ENCODE measurements around the gene TNFAIP3. TPM values are rescaled to one million over a fixed set of nuclear protein-coding genes. Genes with fewer than 3 reads are reported as not detected.

TNFAIP3 gene
- total RNA-seq, 1 donor from 2014 or later = 3.6 TPM

GRCh38 chr6:137852811-137853210 is 14.2 kb upstream of the TNFAIP3 start:
- Mint-ChIP-seq H3K4me1 (ENCODE audit: low read depth) (no peaks in the 10 kb centered on the region), H3K4me3 (ENCODE audit: low read depth) (no peak overlapping the region), H3K27me3 (no peaks in the 10 kb centered on the region), H3K36me3 (ENCODE audit: insufficient read depth) (no peaks in the 10 kb centered on the region), H3K27ac (no peak overlapping the region), H3K9me3 (ENCODE audit: low read depth) (peaks cover 5% of the 10 kb centered on the region)
- no peak for TF ChIP-seq CTCF (IDR thresholded peaks at IDR 0.05; ENCODE audit: unreplicated experiment)
- no peak for DNase-seq (ENCODE audit: low spot score, unreplicated experiment)

GRCh38 chr6:137853569-137854213 is 13.4 kb upstream of the TNFAIP3 start:
- no peak for DNase-seq (ENCODE audit: low spot score, unreplicated experiment)
- H3K4me1 Mint-ChIP-seq (ENCODE audit: low read depth) = no peaks in the 10 kb centered on the region
- H3K27ac Mint-ChIP-seq = no peak overlapping the region
- peaks cover 5% of the 10 kb centered on the region for H3K9me3 Mint-ChIP-seq (ENCODE audit: low read depth)
- no peaks in the 10 kb centered on the region for H3K36me3 Mint-ChIP-seq (ENCODE audit: insufficient read depth)
- TF ChIP-seq CTCF (IDR thresholded peaks at IDR 0.05; ENCODE audit: unreplicated experiment) = no peak
- H3K4me3 Mint-ChIP-seq (ENCODE audit: low read depth) = no peak overlapping the region
- no peaks in the 10 kb centered on the region for H3K27me3 Mint-ChIP-seq

GRCh38 chr6:137856138-137856898 is 10.7 kb upstream of the TNFAIP3 start:
- H3K9me3 Mint-ChIP-seq (ENCODE audit: low read depth) = peaks cover 5% of the 10 kb centered on the region
- DNase-seq (ENCODE audit: low spot score, unreplicated experiment) = no peak
- H3K4me1 Mint-ChIP-seq (ENCODE audit: low read depth) = no peaks in the 10 kb centered on the region
- no peaks in the 10 kb centered on the region for H3K36me3 Mint-ChIP-seq (ENCODE audit: insufficient read depth)
- no peak for TF ChIP-seq CTCF (IDR thresholded peaks at IDR 0.05; ENCODE audit: unreplicated experiment)
- H3K27ac Mint-ChIP-seq = no peak overlapping the region
- no peak overlapping the region for H3K4me3 Mint-ChIP-seq (ENCODE audit: low read depth)
- no peaks in the 10 kb centered on the region for H3K27me3 Mint-ChIP-seq

- no peak for DNase-seq (ENCODE audit: low spot score, unreplicated experiment)
- H3K9me3 Mint-ChIP-seq (ENCODE audit: low read depth) = peaks cover 5% of the 10 kb centered on the region
- H3K4me3 Mint-ChIP-seq (ENCODE audit: low read depth) = no peak overlapping the region
- H3K36me3 Mint-ChIP-seq (ENCODE audit: insufficient read depth) = no peaks in the 10 kb centered on the region
- no peak overlapping the region for H3K27ac Mint-ChIP-seq
- H3K27me3 Mint-ChIP-seq = no peaks in the 10 kb centered on the region
- TF ChIP-seq CTCF (IDR thresholded peaks at IDR 0.05; ENCODE audit: unreplicated experiment) = no peak
- no peaks in the 10 kb centered on the region for H3K4me1 Mint-ChIP-seq (ENCODE audit: low read depth)
These were observed 8.0 kb upstream of the TNFAIP3 start for GRCh38 chr6:137859025-137859424.

- peaks cover 4% of the 10 kb centered on the region for H3K9me3 Mint-ChIP-seq (ENCODE audit: low read depth)
- H3K36me3 Mint-ChIP-seq (ENCODE audit: insufficient read depth) = no peaks in the 10 kb centered on the region
- DNase-seq (ENCODE audit: low spot score, unreplicated experiment) = no peak
- no peaks in the 10 kb centered on the region for H3K4me1 Mint-ChIP-seq (ENCODE audit: low read depth)
- no peak overlapping the region for H3K4me3 Mint-ChIP-seq (ENCODE audit: low read depth)
- peaks cover 11% of the 10 kb centered on the region for H3K27me3 Mint-ChIP-seq
- H3K27ac Mint-ChIP-seq = no peak overlapping the region
- TF ChIP-seq CTCF (IDR thresholded peaks at IDR 0.05; ENCODE audit: unreplicated experiment) = no peak
These were observed 6.6 kb upstream of the TNFAIP3 start for GRCh38 chr6:137860394-137861005.
